OCI-M2 (cell line): ENCODE results near the gene KTI12.
"Not testable (repeated sequence)": the region's sequence is repeated elsewhere in the genome, so short reads cannot be mapped to it uniquely, and the experiment has no call there.

Source experiments
- DNase-seq: peaks from one replicate; lab custom pipeline; 2025; ENCODE audit not compliant: unreplicated experiment; lab: John Stamatoyannopoulos, UW

KTI12 gene

DNA sequence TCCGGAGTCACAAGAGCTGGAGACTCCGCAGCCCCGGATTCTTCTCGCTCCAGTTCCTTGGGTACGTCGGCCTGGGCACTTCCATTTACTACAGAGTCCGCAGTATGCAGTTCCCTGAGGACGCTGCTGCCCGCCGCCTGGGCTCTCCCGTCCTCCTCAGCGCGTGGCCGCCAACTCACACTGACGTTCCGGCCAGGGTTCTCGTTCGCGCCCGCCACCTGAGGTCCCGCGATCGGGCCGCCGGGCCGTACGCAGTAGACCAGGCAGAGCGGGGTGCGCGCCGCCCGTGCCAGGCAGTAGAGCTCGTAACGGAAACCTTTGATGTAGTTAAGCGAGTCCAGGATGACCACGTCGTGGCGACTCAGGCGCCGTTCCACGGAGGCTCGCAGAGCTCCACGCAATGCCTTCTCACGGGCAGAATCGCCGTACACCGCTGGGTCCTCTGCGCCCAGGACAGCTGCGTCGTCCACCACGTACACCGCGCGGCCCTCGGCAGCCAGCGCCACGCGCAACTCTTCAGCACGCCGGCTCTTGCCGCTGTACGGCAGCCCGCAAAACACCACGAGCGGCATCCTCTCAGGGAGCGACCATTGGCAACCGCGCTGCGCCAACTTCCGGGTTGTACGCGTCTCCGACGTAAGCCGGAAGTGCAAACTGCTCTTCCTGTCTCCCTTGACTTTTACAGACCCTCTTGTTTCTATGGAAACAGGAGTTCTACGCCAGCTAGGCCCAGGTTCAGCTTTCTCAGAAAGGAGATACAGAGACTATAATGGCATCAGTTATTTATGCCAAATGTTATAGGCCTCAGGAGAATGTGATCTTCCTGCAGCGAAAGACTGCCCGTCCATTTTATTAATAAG is at the start of gene KTI12:
TSS of gene KTI12 (minus strand) at position 621 of the 860 bp plus-strand sequence. CDS start at position 572, 49 bp downstream.
- no peak for DNase-seq

GRCh38 chr1:52080014-52080415 is 46.4 kb upstream of the KTI12 start:
- DNase-seq, result no peak

DNA sequence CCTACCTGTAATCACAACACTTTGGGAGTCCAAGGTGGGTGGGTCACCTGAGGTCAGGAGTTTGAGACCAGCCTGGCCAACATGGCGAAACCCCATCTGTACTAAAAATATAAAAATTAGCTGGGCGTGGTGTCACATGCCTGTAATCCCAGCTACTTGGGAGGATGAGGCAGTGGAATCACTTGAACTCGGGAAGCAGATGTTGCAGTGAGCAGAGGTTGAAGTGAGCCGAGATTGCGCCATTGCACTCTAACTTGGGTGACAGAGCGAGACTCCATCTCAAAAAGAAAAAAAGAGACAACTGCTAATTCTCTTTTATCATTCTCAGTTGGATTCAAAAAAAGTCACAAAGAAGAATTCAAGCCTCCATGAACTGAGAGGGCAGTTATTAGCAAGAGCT is 43.7 kb upstream of the KTI12 start:
- not testable (repeated sequence) for DNase-seq

GRCh38 chr1:52072291-52072690 is 38.7 kb upstream of the KTI12 start:
- DNase-seq, result no peak

- no peak for DNase-seq
Observed at GRCh38 chr1:52070704-52071103, 37.1 kb upstream of the KTI12 start.

DNA sequence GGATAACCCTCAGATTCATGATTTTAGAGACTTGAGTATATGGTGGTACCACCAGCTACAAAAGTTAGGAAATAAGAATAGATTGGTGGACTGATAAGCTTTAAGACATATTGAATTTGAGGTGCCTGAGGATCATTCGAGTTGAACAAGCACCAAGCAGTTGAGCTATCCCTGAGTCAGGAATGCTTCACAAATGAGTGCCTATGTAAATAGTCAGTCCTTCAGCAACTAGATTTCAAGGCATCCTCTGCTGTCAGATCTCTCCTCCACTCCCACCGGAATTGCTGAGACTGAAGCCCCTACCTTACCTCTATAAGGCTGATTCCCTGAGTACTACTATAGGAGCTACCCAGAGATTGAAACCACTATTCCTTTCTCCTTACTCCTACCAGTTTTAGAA is 29.6 kb upstream of the KTI12 start:
- DNase-seq, result no peak

- DNase-seq, result no peak
Observed at GRCh38 chr1:52060822-52061221, 27.2 kb upstream of the KTI12 start.

DNA sequence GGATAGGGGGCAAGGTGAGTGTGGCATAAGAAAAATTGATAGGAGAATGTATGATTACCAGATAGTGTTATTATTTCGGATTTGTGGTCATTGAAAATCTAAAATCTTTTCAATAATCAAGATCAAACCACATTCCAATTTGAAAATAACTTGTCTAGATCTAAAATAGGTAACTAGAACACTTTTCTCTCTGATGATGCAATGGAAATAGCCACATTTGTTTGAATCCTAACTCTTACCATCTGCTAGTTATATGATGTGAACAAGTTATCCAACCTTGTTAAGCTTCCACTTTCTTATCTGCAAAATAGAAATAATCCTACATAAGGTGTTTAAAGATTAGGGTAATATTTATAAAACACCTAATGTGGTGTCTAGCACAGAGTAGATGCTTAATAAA is 26.3 kb upstream of the KTI12 start:
- DNase-seq, result no peak

DNA sequence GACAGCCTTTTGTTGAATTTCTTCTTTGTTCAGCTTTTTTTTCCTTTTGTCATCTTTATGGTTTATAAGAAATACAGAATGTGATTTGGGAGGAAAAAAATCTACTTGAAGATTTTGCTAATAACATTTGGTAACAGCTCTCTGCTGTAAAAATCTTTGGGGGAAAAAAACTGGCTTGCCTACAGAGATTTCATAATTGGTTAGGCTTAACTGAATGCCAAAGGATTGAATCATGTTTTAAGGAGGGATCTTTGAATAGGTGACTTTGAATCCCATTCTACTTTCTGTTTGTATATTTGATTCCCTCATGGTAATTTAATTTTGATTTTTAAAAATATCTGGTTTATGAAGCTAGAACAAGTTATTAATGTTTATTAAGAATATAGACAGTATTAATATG is 25.7 kb upstream of the KTI12 start:
- DNase-seq, result no peak

DNA sequence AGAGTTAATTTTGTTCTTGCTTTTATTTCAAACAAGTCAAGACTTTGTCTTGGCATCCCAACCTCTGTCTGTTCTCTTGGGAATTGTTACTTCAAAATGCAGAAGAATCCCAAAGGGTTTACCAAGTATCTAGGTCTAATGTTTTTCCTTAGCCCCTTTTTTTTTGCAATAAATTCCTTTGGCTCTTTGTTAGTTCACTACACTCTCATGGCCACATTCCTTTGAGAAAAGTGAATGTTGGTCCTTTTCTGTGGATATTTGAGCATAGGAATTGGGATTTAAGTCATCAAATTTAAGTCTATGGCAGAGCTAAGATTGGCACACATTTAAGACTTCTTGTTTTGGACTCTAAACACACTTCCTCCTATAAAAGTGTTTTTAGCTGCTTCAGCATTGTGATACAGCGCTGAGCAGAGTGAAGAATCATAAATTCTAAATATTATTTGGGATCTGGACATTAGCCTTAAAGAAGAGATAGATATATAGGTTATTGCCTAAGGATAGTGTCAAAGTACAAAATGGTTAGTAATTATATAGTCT is 24.3 kb upstream of the KTI12 start:
- DNase-seq, result no peak

- DNase-seq, result no peak
Observed at GRCh38 chr1:52057255-52057654, 23.6 kb upstream of the KTI12 start.

DNA sequence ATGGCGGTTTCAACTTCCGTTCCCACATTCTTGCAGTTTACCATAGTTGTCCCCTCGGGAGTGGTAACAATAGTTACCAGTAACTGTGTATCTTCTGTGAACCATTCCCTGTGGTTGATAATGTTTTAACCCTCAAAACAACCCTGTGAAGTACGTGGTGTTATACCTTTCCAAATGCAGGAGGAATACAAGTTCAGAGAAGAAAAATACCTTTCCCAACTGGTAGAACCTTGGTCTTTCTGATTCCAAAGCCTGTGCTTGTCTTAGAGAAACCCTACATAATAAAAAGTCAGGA is 23.3 kb upstream of the KTI12 start:
- no peak for DNase-seq

- peak; percentile 36 for DNase-seq
Observed at GRCh38 chr1:52056163-52056936, 22.7 kb upstream of the KTI12 start, which contains the start of gene BTF3L4. BTF3L4 (plus strand) TSS chr1:52056295; CDS start chr1:52059848, 3,553 bp downstream.

DNA sequence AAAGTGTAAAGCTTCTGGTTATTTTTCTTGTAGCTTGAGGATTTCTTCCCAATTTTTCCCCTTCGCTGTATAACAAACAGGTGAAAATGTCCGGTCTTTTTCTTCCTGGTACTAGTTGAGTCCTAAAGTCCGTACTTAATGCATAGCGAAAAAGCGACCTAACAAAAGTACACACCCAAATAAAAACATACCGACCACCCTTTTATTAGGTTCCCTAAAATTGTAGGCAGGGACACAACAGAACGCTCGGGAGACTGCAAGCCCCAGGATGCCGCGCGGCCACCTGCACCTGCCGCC is 22.2 kb upstream of the KTI12 start:
- DNase-seq, result no peak

DNA sequence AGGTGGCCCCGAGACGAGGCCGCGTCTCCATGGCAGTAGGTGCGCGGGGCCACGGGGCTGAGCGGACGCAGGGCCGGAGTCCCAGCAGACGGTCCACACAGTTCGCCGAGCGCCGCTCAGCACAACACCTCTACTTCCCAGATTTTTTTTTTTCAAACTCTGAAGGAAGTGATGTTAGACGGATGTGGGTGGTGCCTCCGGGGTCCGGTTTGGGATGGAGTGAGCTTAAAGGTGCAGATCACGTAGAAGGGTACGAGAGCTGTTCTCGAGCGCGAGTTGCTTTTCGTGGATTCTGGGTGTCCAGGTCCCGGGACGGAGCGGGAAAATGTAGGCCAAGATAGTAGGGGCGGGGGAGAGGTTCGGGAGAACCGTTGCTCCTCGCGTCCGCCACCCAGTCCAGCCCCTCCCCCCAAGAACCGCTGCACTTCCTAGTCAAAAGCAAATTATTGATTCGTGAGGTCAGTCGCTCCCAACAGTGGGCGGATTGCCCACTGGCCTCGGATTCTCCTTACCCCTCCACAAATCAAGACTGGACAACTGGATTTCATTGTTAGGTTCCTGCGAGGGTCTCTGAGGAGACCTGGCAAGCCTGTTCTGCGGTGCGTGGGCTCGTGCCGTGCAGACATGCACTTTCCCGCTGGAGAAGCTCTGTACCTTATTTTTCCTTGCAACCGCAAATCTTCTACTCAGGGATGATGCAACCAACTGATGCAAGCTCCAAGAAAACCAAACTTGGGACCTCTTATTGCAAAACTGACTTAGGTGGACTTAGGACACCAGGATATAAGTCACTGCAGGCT is 21.7 kb upstream of the KTI12 start, which contains the start of gene TXNDC12:
TSS of gene TXNDC12 (minus strand) at position 126 of the 800 bp plus-strand sequence. CDS start at position 31, 95 bp downstream.
- DNase-seq, result peak; percentile 51

- DNase-seq, result no peak
Observed at GRCh38 chr1:52054496-52055065, 21.0 kb upstream of the KTI12 start.

- DNase-seq, result no peak
Observed at GRCh38 chr1:52053862-52054261, 20.3 kb upstream of the KTI12 start.

- DNase-seq, result not testable (repeated sequence)
Observed at GRCh38 chr1:52049337-52049736, 15.7 kb upstream of the KTI12 start.

GRCh38 chr1:52045666-52046195 is 12.1 kb upstream of the KTI12 start:
- DNase-seq, result not testable (repeated sequence)

DNA sequence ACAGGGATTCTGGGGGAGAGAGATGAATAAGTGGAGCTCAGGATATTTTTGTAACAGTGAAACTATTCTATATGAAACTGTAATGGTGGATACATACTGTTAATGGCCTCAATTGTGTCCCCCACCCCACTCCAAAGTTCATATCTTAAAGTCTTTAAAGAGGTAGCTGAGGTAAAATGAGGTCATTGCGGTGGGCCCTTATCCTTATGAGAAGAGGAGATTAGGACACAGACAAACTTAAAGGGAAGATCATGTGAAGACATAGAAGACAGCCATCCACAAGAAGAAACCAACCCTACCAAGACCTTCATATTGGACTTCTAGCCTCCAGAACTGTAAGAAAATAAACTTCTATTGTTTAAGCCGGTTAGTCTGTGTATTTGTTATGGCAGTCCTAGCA is 11.6 kb upstream of the KTI12 start:
- DNase-seq, result no peak
